ENCODE data around the gene ATRAID. TPM values are rescaled to one million over a fixed set of nuclear protein-coding genes. Genes with fewer than 3 reads are reported as not detected.
A peak's percentile ranks its signal among the peaks of the same experiment; 100 is the strongest.

Gene ATRAID
- polyA plus RNA-seq, 3 donors, result 120 to 298 (median 287) TPM

DNA sequence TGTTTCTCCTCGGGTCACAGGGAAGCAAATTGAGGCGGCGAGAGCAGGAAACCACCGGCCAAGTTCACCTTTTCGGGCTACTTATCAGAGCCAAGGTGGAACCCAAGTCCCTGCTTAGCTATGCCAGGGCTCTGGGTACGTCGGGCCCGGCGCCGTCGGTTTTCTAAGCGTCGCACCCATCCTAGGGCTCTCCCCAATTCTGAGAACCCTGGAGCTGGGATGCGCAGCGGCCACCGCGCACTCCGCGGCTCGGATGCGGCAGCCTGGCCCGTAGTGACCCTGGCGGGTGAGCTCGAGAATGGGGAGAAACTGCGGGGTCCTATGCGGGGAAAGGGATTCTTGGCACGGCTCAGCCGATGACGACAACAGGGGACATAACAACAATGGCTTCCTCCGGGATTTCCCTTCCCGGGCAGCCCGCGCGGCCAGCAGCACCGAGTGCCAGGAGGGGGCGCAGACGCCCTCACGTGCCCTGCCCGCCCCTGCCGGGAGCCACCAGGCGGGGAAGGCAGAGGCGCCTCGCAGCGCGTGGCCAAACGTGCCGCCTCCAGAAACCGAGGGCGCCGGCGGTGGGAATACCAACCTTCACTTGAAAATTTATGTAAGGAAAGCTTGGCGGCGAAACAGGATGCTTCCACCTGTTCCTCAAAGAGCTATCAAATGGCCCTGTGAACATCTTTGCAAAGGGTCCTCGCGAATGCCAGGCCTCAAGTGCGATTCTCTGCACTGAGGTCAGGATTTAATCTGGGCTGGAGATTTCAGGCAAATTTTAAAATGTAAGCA lies 53.1 kb downstream of the ATRAID start:
- H3K36me3 ChIP-seq (replicated peaks in 1 of 2; ENCODE audit: control insufficient read depth in 1 of 2, insufficient read depth in 2 of 2, low read length in 2 of 2), result no peaks in the 10 kb centered on the region
- peaks cover 0 to 36% of the 10 kb centered on the region in 2 donors for H3K9me3 ChIP-seq (replicated peaks in 1 of 2; ENCODE audit: control insufficient read depth in 1 of 2, insufficient read depth in 1 of 2, low read length in 2 of 2)
- intact Hi-C loops (cut with micrococcal nuclease), result no loop called here
- Mint-ChIP-seq H3K4me3 (peak overlapping the region; percentile 81 to 97), H3K27ac (peak overlapping the region in 2 of 7 donors; percentile 8 to 79), H3K36me3 (peaks cover 10 to 22% of the 10 kb centered on the region in 2 donors), H3K27me3 (ENCODE audit: low read depth in 3 of 3) (peaks cover 19 to 22% (median 19%) of the 10 kb centered on the region in 3 donors), H3K4me1 (peaks cover 29% of the 10 kb centered on the region), H3K9me3 (peaks cover 0 to 18% (median 13%) of the 10 kb centered on the region in 7 donors)
- 3% methylated on average over 55 of the region's 56 CpGs for WGBS (ENCODE audit: insufficient coverage)
- peaks cover 57 to 64% of the 10 kb centered on the region in 2 donors for H3K27me3 ChIP-seq (ENCODE audit: control insufficient read depth in 2 of 2, insufficient read depth in 2 of 2, low read length in 2 of 2)
- H2AFZ ChIP-seq (ENCODE audit: insufficient read depth, low read depth, low read length, poor library complexity, severe bottlenecking), result peak overlapping the region; percentile 84
- peak overlapping the region; percentile 19 for H3K9ac ChIP-seq (ENCODE audit: insufficient read depth, low read length, poor library complexity, severe bottlenecking)
- peak; percentile 58 to 87 (median 63) for DNase-seq
- no peaks in the 10 kb centered on the region for H4K20me1 ChIP-seq (ENCODE audit: insufficient read depth, low read length)
- TF ChIP-seq, protein P1, sequence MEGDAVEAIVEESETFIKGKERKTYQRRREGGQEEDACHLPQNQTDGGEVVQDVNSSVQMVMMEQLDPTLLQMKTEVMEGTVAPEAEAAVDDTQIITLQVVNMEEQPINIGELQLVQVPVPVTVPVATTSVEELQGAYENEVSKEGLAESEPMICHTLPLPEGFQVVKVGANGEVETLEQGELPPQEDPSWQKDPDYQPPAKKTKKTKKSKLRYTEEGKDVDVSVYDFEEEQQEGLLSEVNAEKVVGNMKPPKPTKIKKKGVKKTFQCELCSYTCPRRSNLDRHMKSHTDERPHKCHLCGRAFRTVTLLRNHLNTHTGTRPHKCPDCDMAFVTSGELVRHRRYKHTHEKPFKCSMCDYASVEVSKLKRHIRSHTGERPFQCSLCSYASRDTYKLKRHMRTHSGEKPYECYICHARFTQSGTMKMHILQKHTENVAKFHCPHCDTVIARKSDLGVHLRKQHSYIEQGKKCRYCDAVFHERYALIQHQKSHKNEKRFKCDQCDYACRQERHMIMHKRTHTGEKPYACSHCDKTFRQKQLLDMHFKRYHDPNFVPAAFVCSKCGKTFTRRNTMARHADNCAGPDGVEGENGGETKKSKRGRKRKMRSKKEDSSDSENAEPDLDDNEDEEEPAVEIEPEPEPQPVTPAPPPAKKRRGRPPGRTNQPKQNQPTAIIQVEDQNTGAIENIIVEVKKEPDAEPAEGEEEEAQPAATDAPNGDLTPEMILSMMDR (IDR thresholded peaks at IDR 0.05), result peak; percentile 53
- peak overlapping the region; percentile 24 to 74 (median 43) for H3K4me3 ChIP-seq (replicated peaks in 1 of 3; ENCODE audit: low read depth in 2 of 3, low read length in 3 of 3)
- no peaks in the 10 kb centered on the region for H3K79me2 ChIP-seq (ENCODE audit: insufficient read depth, low read length)
- H3K4me2 ChIP-seq (replicated peaks; ENCODE audit: extremely low read depth, low read length, poor library complexity, severe bottlenecking), result peak overlapping the region; percentile 96
- H3K4me1 ChIP-seq (ENCODE audit: control insufficient read depth in 1 of 2, insufficient read depth in 2 of 2, low read length in 2 of 2), result peaks cover 26 to 38% of the 10 kb centered on the region in 2 donors
- H3K27ac ChIP-seq (ENCODE audit: low read depth in 1 of 2, low read length in 2 of 2), result no peak overlapping the region

DNA sequence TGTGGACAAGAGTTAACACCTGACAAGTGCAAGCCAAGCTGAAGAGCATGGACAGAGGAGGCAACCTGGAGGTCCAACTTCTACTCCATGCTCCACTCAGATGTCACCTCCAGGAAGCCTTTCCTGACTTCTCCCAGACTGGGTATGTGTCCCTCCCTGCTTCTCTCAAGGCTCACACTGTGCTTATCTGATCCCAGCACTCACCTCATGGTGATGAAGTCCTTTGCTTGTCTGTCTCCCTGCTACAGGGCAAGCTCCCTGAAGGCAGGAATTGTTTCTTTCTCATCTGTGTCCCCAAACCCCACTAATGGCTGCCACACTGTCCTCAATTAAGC lies 53.7 kb downstream of the ATRAID start:
- Histone ChIP-seq H4K20me1 (ENCODE audit: insufficient read depth, low read length) (no peaks in the 10 kb centered on the region), H3K4me1 (ENCODE audit: control insufficient read depth in 1 of 2, insufficient read depth in 2 of 2, low read length in 2 of 2) (peaks cover 26 to 38% of the 10 kb centered on the region in 2 donors), H2AFZ (ENCODE audit: insufficient read depth, low read depth, low read length, poor library complexity, severe bottlenecking) (no peak overlapping the region), H3K4me2 (replicated peaks; ENCODE audit: extremely low read depth, low read length, poor library complexity, severe bottlenecking) (peak overlapping the region; percentile 96), H3K9me3 (replicated peaks in 1 of 2; ENCODE audit: control insufficient read depth in 1 of 2, insufficient read depth in 1 of 2, low read length in 2 of 2) (peaks cover 0 to 36% of the 10 kb centered on the region in 2 donors), H3K4me3 (replicated peaks in 1 of 3; ENCODE audit: low read depth in 2 of 3, low read length in 3 of 3) (peak overlapping the region in 1 of 3 experiments; percentile 74), H3K27ac (ENCODE audit: low read depth in 1 of 2, low read length in 2 of 2) (no peak overlapping the region), H3K27me3 (ENCODE audit: control insufficient read depth in 2 of 2, insufficient read depth in 2 of 2, low read length in 2 of 2) (peaks cover 51 to 61% of the 10 kb centered on the region in 2 donors), H3K9ac (ENCODE audit: insufficient read depth, low read length, poor library complexity, severe bottlenecking) (no peak overlapping the region), H3K79me2 (ENCODE audit: insufficient read depth, low read length) (no peaks in the 10 kb centered on the region), H3K36me3 (replicated peaks in 1 of 2; ENCODE audit: control insufficient read depth in 1 of 2, insufficient read depth in 2 of 2, low read length in 2 of 2) (no peaks in the 10 kb centered on the region)
- peaks cover 0 to 18% (median 13%) of the 10 kb centered on the region in 7 donors for H3K9me3 Mint-ChIP-seq
- peaks cover 10 to 22% of the 10 kb centered on the region in 2 donors for H3K36me3 Mint-ChIP-seq
- DNase-seq, result no peak
- H3K27ac Mint-ChIP-seq, result peak overlapping the region in 1 of 7 donors; percentile 20
- peak overlapping the region; percentile 37 to 97 for H3K4me3 Mint-ChIP-seq
- H3K4me1 Mint-ChIP-seq, result peaks cover 29% of the 10 kb centered on the region
- intact Hi-C loops (cut with micrococcal nuclease), result no loop called here
- TF ChIP-seq, protein P1 (IDR thresholded peaks at IDR 0.05), result no peak
- H3K27me3 Mint-ChIP-seq (ENCODE audit: low read depth in 3 of 3), result peaks cover 14 to 20% (median 15%) of the 10 kb centered on the region in 3 donors

Other genes with a start within 250 kb of the ATRAID start
- 10 to 100 TPM in 1 of 3 donors, 1 to 10 TPM in 2; 2.4 to 14.4 (median 3.5) TPM for gene MAPRE3, start 241.4 kb upstream of the ATRAID start, polyA plus RNA-seq
- gene TMEM214, start 179.1 kb upstream of the ATRAID start, polyA plus RNA-seq, result 10 to 100 TPM; 18.3 to 61.7 (median 26.9) TPM
- gene AGBL5, start 160.4 kb upstream of the ATRAID start, polyA plus RNA-seq, result 1 to 10 TPM; 4.4 to 4.8 (median 4.6) TPM
- 100 to 1,000 TPM; 209 to 635 (median 615) TPM for gene OST4, start 140.4 kb upstream of the ATRAID start, polyA plus RNA-seq
- 1 to 10 TPM in 1 of 3 donors, under 1 TPM in 2; 0.43 to 1.0 (median 0.44) TPM for gene EMILIN1, start 133.4 kb upstream of the ATRAID start, polyA plus RNA-seq
- 1 to 10 TPM; 3.4 to 7.3 (median 6.6) TPM for gene KHK, start 125.3 kb upstream of the ATRAID start, polyA plus RNA-seq
- not detected for gene CGREF1, start 92.9 kb upstream of the ATRAID start, polyA plus RNA-seq
- gene ABHD1, start 88.2 kb upstream of the ATRAID start, polyA plus RNA-seq, result 1 to 10 TPM in 1 of 3 donors, under 1 TPM in 2; 0.08 to 1.2 (median 0.25) TPM
- gene PREB, start 77.4 kb upstream of the ATRAID start, polyA plus RNA-seq, result 10 to 100 TPM; 70.0 to 78.2 (median 71.7) TPM
- gene PRR30, start 72.6 kb upstream of the ATRAID start, polyA plus RNA-seq, result not detected
- not detected for gene TCF23, start 63.0 kb upstream of the ATRAID start, polyA plus RNA-seq
- gene SLC5A6, start 227 bp downstream of the ATRAID start, polyA plus RNA-seq, result 10 to 100 TPM in 2 of 3 donors, 1 to 10 TPM in 1; 8.1 to 21.7 (median 10.2) TPM
- 10 to 100 TPM in 1 of 3 donors, 1 to 10 TPM in 1, under 1 TPM in 1; 0.71 to 17.3 (median 1.7) TPM for gene CAD, start 5.3 kb downstream of the ATRAID start, polyA plus RNA-seq
- gene SLC30A3, start 51.0 kb downstream of the ATRAID start, polyA plus RNA-seq, result under 1 TPM in 1 of 3 donors, not detected in 2; 0.08 TPM
- gene DNAJC5G, start 63.4 kb downstream of the ATRAID start, polyA plus RNA-seq, result not detected
- gene TRIM54, start 70.4 kb downstream of the ATRAID start, polyA plus RNA-seq, result not detected
- gene UCN, start 96.4 kb downstream of the ATRAID start, polyA plus RNA-seq, result 1 to 10 TPM in 1 of 3 donors, under 1 TPM in 2; 0.39 to 2.2 (median 0.60) TPM
- 100 to 1,000 TPM; 136 to 160 (median 160) TPM for gene MPV17, start 111.1 kb downstream of the ATRAID start, polyA plus RNA-seq
- 10 to 100 TPM; 34.4 to 70.8 (median 41.7) TPM for gene GTF3C2, start 144.7 kb downstream of the ATRAID start, polyA plus RNA-seq
- gene EIF2B4, start 158.3 kb downstream of the ATRAID start, polyA plus RNA-seq, result 10 to 100 TPM; 29.5 to 42.3 (median 39.3) TPM
- gene SNX17, start 158.6 kb downstream of the ATRAID start, polyA plus RNA-seq, result 100 to 1,000 TPM in 2 of 3 donors, 10 to 100 TPM in 1; 86.6 to 338 (median 291) TPM
- gene ZNF513, start 168.7 kb downstream of the ATRAID start, polyA plus RNA-seq, result 10 to 100 TPM in 1 of 3 donors, 1 to 10 TPM in 2; 2.4 to 36.8 (median 2.6) TPM
- 10 to 100 TPM; 31.9 to 54.3 (median 47.3) TPM for gene PPM1G, start 197.6 kb downstream of the ATRAID start, polyA plus RNA-seq
- gene NRBP1, start 216.6 kb downstream of the ATRAID start, polyA plus RNA-seq, result 100 to 1,000 TPM in 2 of 3 donors, 10 to 100 TPM in 1; 95.6 to 108 (median 102) TPM
- gene KRTCAP3, start 230.3 kb downstream of the ATRAID start, polyA plus RNA-seq, result 1 to 10 TPM in 1 of 3 donors, not detected in 2; 2.5 TPM